Caki2 (cell line): ENCODE results near the gene SWSAP1. TPM values are rescaled to one million over a fixed set of nuclear protein-coding genes. Genes with fewer than 3 reads are reported as not detected.
"Not testable (repeated sequence)": the region's sequence is repeated elsewhere in the genome, so short reads cannot be mapped to it uniquely, and the experiment has no call there.

Source experiments
- DNase-seq: peaks from one replicate; pipeline ENCODE4 v3.0.0-alpha.2; 2015; ENCODE audit warnings: low read depth
- in situ Hi-C: cut with HindIII; loops from 2 replicates; pipeline ENCODE4 v1.10.0; 2016; ENCODE audit warnings: low sequenced_read_pairs, low pct_unique_long_range_greater_than_20kb, mixed read lengths
- total RNA-seq: library from RNA; depleted of rRNA; stranded (reverse); fragments of >200 nt; shearing (Covaris generic); gene quantifications from 2 replicates; pipeline ENCODE4 v1.2.3, GENCODE V29; 2014; ENCODE audit warnings: low replicate concordance

SWSAP1 gene
- total RNA-seq, 1 experiment from 2014 or later = 2.1 TPM

DNA sequence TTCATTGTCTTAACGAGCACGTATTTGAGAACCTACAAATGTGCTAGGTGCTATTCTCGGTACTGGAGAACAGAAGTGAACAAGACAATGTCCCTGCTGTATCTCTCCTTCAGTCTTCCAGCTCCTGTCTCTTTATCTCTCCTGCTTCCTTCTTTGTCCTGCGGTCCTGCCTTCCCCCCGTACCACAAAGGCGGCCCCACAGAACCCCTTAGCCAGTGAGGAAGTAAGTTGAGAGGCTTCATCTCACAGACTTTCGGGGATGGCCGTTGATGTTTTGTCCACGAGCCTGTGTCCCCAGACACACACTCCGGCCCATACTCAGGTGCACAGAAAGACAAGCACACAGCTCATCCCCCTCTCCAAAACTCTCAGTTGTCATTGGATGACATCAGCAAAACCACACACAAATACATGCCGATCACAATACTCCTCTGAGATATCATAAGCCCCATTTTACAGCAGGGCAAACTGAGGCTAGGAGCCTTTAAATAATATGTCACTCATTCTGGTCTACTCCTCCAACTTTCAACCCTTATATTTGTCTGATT is 507 bp upstream of the SWSAP1 start:
- in situ Hi-C loops = no loop called here

DNA sequence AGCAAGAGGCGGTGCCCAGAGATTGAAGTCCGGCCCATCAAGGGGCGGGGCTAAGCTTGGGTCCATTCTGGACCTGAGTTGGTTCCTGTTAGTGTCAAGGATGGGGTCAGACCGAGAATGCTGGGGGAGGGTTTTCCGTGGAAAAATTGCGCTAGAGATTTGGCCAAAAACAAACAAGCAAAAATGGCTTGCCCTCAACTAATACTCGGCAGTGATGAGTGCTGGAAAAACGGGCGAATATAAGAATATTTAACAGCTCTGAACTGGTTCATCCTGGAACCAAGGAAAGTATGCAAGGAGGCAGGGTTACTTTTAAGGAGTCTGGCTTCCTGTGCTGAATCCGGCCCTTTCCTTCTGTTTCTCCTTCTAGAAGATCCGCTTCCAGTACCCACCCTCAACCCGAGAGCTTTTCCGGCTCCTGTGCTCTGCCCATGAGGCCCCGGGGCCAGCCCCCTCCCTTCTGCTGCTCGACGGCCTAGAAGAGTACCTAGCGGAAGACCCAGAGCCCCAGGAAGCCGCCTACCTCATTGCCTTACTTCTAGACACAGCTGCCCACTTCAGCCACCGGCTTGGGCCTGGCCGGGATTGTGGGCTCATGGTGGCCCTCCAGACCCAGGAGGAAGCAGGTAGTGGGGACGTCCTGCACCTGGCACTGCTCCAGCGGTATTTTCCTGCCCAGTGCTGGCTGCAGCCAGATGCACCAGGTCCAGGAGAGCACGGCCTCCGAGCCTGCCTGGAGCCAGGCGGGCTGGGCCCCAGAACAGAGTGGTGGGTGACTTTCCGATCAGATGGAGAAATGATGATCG is 880 bp downstream of the SWSAP1 start:
- DNase-seq = no peak
- in situ Hi-C loops = no loop called here

More for the DNA sequence above, 507 bp upstream of the SWSAP1 start:
- DNase-seq = no peak

DNA sequence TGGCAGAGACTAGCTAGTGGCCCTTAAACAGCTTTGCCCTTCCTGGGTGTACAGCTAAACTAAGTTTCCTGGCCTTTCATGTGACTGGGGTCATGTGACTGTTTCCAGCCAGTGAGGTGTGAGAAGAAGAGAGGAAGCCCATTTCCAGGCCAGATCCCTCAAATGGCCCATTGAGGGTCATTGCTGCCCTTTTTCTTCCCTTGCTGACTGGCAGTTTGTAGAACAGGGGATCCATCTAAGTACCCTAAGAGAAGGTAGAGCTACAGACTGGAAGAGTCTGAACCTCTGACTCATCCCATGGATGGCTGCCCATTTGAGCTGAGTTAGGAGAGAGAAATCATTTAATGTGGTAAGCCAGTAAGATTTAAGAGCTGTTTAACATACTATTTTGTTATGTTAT is 2.8 kb downstream of the SWSAP1 start:
- DNase-seq = peak; percentile 79
- in situ Hi-C loops = no loop called here

DNA sequence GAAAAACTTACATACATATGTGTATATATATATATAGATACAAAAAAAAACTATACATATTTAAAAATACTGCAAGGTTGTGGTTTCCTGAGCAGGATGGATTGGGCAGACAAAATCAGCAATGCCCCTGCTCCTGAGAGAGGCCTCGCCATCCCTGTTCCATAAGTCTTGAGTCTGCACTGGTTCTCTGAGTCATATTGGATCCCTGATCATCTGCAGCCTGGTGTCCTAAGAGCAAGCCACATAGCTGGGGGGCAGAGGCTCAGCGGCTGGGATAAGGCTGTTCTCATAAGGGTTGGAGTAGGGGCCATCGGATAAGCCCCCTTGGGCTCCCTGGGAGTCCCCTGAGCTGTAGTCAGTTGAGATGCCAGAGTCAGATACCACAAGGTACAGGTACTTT is 3.3 kb downstream of the SWSAP1 start:
- no peak for DNase-seq
- in situ Hi-C loops = no loop called here

DNA sequence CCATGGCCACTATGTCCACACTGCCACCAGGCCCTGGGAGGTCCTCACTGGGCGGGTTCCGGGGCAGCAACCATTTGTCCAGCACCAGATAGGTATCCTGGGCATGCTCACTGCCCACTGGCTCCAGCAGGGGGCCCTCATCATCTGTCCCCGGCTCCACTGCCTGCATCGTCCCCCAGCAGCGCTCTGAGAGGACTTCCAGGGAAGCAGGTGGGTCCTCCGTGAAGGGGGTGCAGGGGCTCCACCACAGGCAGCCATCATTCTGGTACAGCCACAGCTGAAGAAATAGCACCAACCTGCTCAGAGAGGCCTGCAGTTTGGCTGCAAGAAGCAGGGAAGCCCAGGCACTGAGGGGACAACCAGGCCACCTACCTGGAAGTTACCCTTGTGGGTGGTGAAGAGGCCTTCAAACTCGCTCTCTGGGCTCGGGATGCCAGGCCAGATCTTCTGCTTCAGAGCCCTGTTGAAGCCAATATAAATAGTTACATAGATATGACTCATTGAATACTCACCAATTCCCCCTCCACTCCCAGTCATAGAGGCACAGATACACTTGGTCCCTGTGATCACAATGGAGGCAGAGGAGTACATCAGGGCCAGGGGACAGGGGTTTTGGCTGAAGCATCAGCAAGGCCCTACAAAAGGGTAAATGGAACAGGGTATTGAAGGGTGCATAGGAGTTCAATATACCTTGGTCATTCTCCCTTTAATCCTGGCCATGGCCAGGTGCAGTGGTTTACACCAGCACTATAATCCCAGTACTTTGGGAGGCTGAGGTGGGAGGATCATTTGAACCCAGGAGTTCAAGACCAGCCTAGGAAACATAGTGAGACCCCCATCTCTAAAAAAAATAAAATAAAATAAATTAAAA is 4.1 kb downstream of the SWSAP1 start:
- in situ Hi-C loops = no loop called here
- peak; percentile 78 for DNase-seq

DNA sequence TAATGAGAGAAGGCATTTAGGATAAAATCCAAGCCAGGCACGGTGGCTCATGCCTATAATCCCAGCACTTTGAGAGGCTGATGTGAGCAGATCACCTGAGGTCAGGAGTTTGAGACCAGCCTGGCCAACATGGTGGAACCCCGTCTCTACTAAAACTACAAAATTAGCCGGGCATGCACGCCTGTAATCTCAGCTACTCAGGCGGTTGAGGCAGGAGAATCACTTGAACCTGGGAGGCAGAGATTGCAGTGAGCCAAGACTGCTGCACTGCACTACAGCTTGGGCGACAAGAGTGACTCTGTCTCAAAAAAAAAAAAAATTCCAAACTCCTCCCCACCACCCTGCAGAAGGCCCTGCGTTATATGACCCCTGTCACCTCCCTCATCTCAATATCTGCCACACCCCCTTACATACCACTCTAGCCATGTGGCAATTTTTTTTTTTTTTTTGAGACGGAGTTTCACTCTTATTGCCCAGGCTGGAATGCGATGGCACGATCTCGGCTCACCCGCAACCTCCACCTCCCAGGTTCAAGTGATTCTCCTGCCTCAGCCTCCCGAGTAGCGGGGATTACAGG is 4.9 kb downstream of the SWSAP1 start:
- peak; percentile 85 for DNase-seq
- in situ Hi-C loops = not testable (repeated sequence)

DNA sequence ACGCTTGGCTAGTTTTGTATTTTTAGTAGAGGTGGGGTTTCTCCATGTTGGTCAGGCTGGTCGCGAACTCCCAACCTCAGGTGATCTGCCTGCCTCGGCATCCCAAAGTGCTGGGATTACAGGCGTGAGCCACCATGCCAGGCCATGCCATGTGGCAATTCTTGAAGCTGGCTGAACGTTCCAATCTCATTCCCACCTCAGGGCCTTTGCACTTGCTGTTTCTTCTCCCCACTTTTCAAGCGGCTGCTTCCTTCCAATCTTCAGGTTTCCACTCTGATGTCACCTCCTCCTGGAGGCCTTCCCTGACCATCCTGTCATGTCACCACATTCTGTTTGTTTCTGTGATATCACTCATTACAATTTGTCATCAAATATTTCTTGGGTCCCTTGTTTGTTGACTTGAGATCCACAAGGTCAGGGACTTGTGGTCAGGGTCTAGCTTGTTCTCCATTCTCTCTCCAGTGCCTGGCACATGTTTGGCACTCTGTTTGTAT is 5.4 kb downstream of the SWSAP1 start:
- DNase-seq = peak; percentile 41
- in situ Hi-C loops = no loop called here

DNA sequence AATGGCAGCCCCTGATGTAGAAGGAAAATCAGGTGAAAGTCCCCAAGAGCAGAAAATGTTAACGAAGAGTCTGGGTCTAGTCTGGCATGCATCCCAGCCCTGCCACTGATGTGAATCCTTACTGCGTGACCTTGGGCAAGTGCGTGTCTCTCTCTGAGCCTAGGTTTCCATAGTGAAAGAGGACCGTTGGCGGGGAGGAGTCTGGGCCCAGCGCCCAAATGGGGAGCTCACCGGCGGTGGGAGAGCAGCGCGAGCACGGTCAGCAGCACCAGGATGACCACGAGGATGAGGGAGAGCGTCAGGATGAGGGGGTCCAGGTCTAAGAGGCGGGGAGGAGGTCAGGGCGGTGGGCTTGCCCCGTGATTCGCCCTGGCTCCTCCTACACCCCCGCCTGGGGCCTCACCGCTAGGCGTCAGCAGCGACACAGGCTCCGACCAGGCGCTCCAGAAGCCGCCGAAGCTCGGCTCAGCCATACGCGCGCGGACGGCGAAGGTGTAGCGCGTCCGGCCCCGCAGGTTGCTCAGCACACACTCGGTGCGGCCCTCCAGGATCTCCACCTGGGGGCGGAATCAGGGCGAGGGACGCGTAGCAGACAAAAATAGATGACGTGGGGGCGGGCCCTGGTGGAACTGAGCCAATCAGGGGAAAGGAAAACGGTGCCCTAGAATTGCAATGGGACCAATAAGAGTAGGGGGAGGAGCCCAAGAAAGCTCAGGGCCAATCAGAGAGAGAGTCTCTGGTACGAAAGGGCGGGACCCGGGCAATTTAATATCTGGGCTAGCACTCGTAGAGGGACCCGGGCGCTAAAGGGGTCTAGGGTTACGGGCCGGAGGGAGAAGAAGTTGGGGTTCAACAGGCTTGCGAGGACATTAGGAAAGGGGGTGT is 6.4 kb downstream of the SWSAP1 start:
- in situ Hi-C loops = no loop called here
- peak; percentile 100 for DNase-seq

DNA sequence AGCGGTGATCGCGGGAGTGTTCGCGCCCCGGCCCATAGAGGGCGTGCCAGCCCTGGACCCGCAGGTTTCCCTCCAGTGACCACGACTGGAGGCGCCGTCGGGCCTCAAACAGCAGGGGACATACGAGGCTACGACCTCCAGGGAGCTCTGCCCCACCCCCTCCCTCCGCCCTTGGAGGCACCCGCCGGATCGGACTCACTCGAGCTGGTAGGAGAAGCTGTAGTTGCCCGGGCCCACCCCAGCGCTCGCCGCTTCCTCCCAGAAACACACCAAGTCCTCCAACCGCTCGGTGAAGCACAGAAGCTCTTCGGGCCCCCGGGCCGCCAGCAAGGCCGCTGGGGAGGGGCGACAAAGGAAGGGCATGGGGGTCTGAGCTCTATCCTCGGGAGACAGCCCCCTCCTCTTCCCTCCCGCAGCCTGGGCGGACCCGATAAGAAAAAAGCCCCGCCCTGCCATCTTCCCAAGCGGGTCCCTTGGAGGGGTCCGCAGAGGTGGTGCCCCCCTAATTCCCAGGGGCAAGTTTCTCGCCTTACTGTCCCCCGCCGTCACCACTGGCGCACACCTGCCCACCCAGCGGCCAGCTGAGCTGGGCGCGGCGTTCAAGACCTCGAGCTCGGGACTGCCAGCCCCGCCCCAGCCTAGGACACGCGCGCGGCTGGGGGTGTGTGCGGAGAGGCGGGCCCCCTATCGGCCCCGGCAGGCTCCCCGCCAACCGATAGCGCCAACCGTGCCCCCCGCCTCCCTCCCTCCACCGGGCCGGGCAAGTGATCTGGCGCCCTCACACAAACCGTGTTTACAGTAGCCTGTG is 8.6 kb downstream of the SWSAP1 start:
- DNase-seq = peak; percentile 82
- in situ Hi-C loops = no loop called here

DNA sequence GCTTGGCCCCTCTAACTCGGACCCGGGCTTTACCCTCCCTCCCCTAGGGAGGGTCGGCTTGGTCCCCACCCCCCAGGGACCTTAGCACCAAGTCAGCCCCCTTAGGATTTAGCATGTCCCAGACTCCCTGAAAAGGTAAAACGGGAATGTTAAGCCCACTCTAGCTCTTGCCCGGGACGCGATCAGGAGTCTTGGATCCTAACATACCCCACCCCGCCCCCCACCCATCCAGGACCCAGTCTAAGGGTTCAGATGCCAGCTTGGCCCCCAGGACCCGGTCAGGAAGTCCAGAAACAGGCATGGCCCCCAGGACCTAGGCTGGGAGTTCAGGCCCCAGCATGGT is 9.2 kb downstream of the SWSAP1 start:
- in situ Hi-C loops = no loop called here
- peak; percentile 34 for DNase-seq

DNA sequence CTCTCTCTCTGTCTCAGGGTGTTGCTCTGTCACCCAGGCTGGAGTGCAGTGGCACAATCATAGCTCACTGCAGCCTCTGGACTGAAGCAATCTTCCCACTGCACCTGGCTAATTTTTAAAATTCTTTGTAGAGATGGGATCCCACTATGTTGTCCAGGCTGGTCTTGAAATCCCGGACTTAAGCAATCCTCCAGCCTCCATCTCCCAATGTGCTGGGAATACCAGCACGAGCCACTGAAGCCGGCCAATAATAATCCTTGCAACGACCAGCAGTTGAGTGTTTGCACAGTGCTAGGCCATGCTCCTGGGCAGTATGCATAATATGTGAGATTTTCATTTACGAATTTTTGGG is 10.3 kb downstream of the SWSAP1 start:
- in situ Hi-C loops = no loop called here
- DNase-seq = no peak

DNA sequence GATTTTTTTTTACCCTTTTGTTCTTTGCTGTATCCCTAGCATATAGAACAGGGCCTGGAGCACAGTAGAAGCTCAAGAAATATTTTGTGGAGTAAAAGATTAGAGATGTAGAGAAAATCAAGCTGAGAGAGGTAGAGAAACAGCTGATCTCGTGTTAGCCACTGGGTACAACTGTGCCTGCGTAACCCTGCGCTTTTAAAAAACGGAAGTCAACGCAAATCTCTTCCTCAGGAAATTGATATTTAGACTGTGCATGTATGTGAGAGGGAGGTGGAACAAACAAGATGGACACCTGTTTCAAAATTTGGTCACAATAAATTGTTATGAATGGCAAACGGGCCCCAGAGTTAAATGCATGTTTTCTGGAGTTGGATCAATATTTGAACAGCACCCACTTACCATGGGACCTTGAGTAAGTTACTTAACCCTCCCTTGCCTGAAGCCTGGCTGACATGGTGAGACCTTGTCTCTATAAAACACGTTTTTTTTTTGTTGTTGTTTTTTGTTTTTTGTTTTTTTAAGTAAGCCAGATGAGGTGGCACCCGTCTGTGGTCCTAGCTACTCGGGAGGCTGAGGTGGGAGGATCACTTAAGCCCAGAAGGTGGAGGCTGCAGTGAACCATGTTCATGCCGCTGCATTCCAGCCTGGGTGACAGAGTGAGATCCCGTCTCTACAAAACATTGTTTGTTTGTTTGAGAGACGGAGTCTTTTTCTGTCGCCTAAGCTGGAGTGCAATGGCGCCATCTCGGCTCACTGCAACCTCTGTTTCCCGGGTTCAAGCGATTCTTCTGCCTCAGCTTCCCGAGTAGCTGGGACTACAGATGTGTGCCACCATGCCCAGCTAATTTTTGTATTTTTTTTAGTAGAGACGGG is 12.9 kb downstream of the SWSAP1 start:
- DNase-seq = no peak
- in situ Hi-C loops = no loop called here

DNA sequence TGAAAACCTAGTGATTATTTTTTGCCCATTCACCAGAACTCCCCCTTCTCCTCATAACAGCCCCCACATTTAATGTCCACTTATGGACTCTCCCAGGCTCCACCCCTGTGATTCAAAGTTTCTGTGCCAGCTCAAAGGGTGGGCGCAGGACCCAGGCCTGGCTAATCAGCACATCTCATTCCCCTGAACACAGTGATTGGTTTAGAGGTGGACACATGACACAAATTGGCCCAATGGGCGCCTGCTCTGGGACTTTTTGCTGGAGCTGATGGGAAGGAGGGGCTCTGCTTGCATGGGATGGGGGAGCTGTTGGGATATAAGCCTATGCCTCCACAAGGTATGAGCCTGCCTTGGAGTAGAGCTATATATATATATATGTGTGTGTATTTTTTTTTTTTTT is 15.9 kb downstream of the SWSAP1 start:
- in situ Hi-C loops = no loop called here
- DNase-seq = no peak

DNA sequence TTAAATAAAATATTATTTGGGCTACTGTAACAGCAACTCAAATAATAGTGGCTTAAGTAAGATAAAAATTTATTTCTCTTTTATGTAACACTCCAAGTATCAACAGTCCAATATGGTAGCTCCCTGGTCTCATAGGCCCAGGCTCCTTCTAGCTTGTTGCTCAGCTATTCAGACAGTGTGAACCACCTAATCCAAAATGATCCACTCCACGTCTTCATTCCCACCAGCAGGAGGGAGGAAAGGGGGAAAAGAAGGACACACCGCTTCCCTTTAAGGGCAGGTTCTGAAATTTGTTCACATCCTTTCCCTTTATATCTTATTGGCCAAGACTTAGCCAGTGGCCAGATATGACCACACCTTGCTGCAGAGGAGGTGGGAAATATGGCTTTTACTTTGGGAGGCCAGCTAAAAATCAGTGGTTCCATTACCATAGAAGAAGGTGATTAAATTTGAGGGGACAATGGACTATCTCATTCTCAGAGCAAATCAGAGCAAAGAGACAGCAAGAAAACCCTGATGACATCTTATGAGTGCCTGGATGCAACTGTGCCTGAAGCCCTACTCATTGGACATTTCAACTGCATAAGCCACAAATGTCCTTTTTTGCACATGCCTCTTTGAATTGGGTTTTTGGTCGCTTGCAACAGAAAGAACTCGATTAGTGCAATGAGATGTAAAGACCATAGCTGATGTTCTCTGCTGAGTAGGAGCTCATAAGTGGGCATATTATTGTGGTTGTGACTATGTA is 16.6 kb downstream of the SWSAP1 start:
- DNase-seq = no peak
- in situ Hi-C loops = no loop called here

DNA sequence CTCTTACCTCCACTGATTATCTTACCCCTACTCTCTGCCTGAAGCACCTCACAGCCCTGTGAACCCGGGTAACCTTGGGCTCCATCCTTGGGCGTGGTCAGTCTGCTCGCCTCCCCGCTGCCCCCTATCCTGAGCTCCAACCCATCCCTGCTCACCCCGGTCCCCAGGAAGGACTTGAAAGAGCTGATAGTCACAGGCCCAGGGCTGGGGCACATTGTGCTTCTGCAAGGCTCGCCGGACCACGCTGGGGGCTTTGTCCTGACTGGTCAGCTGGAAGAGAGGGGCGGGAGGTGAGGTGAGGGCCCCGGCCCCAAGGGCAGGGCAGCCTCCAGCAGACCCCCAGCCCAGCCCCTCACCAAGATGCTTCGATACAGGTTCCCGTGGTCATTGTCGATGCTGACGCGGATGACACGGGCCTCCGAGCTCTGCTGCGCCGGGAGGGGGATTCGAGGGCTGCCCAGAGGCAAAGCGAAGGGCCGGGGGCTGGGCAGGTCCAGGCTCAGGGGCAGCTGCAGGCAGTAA is 22.7 kb downstream of the SWSAP1 start:
- in situ Hi-C loops = no loop called here
- no peak for DNase-seq

DNA sequence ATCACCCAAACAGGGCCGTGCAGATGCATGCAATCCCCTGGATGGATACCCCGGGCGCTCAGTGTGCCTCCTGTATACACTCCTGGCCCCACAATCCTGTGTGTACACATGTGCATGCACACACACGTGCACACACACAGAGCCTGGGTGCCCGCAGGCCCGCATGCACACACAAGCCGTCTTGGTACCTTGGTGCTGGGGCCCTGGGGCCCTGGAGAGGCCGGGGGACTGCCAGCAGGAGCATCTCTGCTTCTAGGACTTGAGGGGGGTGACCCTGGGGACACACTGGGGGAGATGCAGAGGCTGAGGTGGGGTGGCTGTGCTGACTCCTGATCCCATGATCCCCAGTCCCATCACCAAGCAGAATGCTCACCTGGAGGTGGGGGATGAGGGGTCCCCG is 25.2 kb downstream of the SWSAP1 start:
- no peak for DNase-seq
- in situ Hi-C loops = no loop called here
